ENCODE data around the gene CHRM4. TPM values are rescaled to one million over a fixed set of nuclear protein-coding genes. Genes with fewer than 3 reads are reported as not detected.

CHRM4 gene
- total RNA-seq, 2 donors from 2014 or later = not detected

DNA sequence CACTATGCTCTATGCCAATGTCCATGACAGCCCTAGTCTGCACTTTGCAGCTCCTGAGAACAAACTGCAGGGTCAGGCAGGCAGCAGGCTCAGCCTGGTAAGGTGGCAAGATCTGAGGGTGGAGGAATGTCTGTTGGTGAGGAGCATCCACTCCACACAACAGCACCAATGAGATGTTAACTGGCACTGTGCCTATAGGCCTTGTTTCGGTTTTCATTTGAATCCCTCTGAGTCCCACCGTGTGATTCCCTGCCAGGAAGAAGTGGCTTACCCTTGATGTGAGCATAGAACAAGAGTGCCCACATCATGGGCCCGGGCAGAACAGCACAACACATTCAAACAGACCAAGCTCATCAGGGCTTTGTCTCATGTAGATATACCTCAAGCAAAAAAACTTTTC lies 44.1 kb upstream of the CHRM4 start:
- WGBS, 2 donors = 81 to 89% methylated on average over 3 of the region's 3 CpGs
- no peaks in the 10 kb centered on the region for H3K9me3 ChIP-seq
- no peak overlapping the region for H3K27ac ChIP-seq
- no peaks in the 10 kb centered on the region for H3K4me1 ChIP-seq
- peaks cover 0 to 4% of the 10 kb centered on the region in 2 donors for H3K36me3 ChIP-seq (replicated peaks in 1 of 2; ENCODE audit: insufficient read depth in 1 of 2, low read depth in 2 of 2)
- H3K4me3 ChIP-seq = no peak overlapping the region
- H3K27me3 ChIP-seq = no peaks in the 10 kb centered on the region
- TF ChIP-seq, protein P1, sequence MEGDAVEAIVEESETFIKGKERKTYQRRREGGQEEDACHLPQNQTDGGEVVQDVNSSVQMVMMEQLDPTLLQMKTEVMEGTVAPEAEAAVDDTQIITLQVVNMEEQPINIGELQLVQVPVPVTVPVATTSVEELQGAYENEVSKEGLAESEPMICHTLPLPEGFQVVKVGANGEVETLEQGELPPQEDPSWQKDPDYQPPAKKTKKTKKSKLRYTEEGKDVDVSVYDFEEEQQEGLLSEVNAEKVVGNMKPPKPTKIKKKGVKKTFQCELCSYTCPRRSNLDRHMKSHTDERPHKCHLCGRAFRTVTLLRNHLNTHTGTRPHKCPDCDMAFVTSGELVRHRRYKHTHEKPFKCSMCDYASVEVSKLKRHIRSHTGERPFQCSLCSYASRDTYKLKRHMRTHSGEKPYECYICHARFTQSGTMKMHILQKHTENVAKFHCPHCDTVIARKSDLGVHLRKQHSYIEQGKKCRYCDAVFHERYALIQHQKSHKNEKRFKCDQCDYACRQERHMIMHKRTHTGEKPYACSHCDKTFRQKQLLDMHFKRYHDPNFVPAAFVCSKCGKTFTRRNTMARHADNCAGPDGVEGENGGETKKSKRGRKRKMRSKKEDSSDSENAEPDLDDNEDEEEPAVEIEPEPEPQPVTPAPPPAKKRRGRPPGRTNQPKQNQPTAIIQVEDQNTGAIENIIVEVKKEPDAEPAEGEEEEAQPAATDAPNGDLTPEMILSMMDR (IDR thresholded peaks at IDR 0.05) = no peak
- TF ChIP-seq POLR2A (IDR thresholded peaks at IDR 0.05) = no peak
- intact Hi-C loops (cut with DNase I) = no loop called here
- no peak for DNase-seq
- ATAC-seq = no peak

DNA sequence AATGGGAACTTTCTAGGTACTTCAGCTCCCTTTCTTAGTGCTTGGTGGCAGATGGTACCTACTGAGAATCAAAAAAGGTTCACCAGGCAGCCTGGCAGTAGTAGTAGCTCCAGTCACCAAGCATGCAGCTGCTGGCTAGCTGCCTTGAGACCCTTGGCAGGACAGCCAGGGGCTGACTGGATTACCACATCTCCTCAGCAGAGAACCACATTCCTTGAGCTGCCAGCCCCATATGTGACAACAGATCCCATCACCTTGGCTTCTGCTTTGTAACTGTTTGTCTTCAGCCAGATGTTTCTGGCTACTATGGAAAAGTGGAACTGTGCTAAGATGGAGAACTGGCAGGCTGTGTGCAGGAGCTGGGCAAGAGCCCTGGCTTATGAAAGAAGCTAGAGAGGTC lies 39.6 kb upstream of the CHRM4 start:
- H3K27me3 ChIP-seq = no peaks in the 10 kb centered on the region
- H3K4me1 ChIP-seq = no peaks in the 10 kb centered on the region
- intact Hi-C loops (cut with DNase I) = no loop called here
- no peak overlapping the region for H3K27ac ChIP-seq
- DNase-seq = no peak
- peaks cover 0 to 4% of the 10 kb centered on the region in 2 donors for H3K36me3 ChIP-seq (replicated peaks in 1 of 2; ENCODE audit: insufficient read depth in 1 of 2, low read depth in 2 of 2)
- H3K9me3 ChIP-seq = no peaks in the 10 kb centered on the region
- H3K4me3 ChIP-seq = no peak overlapping the region
- no peak for ATAC-seq
- TF ChIP-seq POLR2A (IDR thresholded peaks at IDR 0.05) = no peak

- Histone ChIP-seq H3K4me1 (no peaks in the 10 kb centered on the region), H3K4me3 (no peak overlapping the region), H3K36me3 (replicated peaks in 1 of 2; ENCODE audit: insufficient read depth in 1 of 2, low read depth in 2 of 2) (peaks cover 0 to 4% of the 10 kb centered on the region in 2 donors), H3K27ac (no peak overlapping the region), H3K27me3 (no peaks in the 10 kb centered on the region), H3K9me3 (no peaks in the 10 kb centered on the region)
- WGBS, 2 donors = 89 to 90% methylated on average over 3 of the region's 3 CpGs
- no peak for ATAC-seq
- no peak for TF ChIP-seq POLR2A (IDR thresholded peaks at IDR 0.05)
- TF ChIP-seq, protein P1 (IDR thresholded peaks at IDR 0.05) = no peak
- no peak for DNase-seq
- intact Hi-C loops (cut with DNase I) = no loop called here
These were observed 38.1 kb upstream of the CHRM4 start for GRCh38 chr11:46429717-46430116.

GRCh38 chr11:46427364-46427763 lies 35.8 kb upstream of the CHRM4 start:
- Histone ChIP-seq H3K27me3 (no peaks in the 10 kb centered on the region), H3K36me3 (replicated peaks in 1 of 2; ENCODE audit: insufficient read depth in 1 of 2, low read depth in 2 of 2) (peaks cover 0 to 4% of the 10 kb centered on the region in 2 donors), H3K4me3 (no peak overlapping the region), H3K9me3 (no peaks in the 10 kb centered on the region), H3K4me1 (no peaks in the 10 kb centered on the region), H3K27ac (no peak overlapping the region)
- intact Hi-C loops (cut with DNase I) = no loop called here
- 87 to 88% methylated on average over 9 of the region's 9 CpGs for WGBS, 2 donors
- TF ChIP-seq, protein P1 (IDR thresholded peaks at IDR 0.05) = no peak
- no peak for DNase-seq
- no peak for ATAC-seq

DNA sequence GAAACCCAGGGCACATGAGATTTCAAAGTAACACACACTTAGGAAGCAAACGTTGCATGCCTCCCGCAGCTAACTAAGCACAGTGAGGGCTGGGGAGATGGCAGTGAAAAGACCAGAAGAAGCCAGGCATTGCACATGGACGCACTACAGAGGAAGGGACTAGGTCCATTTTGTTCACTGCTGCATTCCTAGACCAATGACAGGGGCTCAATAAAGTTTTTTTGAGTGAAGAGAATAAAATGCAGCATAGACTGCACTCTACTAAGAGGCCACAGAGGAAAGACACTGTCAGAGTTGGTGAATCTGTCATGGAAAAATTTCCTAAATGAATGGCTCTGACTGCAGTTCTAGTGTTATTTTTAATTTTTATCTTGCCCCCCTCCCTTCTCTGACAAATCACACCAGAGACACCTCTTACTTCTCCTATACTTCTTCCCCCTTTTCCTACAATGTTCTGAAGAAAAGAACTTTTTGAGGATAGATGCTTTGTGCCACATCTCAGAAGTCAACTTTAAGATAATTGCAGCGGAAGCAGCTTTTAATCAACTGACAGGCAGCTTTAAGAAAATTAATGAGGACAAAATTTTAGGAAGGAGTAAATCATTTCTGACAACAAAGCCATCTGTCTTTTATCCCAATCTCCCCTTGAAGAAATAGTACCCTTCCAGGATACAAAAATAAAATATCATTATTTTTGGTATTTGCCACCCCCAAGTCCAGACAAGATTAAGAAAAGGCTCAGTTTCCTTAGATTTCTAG lies 34.8 kb upstream of the CHRM4 start:
- ATAC-seq (no peak), DNase-seq (no peak)
- no peak overlapping the region for H3K27ac ChIP-seq
- H3K4me3 ChIP-seq = no peak overlapping the region
- TF ChIP-seq, protein P1 (IDR thresholded peaks at IDR 0.05) = no peak
- TF ChIP-seq POLR2A (IDR thresholded peaks at IDR 0.05) = no peak
- H3K27me3 ChIP-seq = no peaks in the 10 kb centered on the region
- peaks cover 0 to 3% of the 10 kb centered on the region in 2 donors for H3K36me3 ChIP-seq (replicated peaks in 1 of 2; ENCODE audit: insufficient read depth in 1 of 2, low read depth in 2 of 2)
- H3K9me3 ChIP-seq = no peaks in the 10 kb centered on the region
- 84 to 89% methylated on average over 4 of the region's 4 CpGs for WGBS, 2 donors
- H3K4me1 ChIP-seq = no peaks in the 10 kb centered on the region
- intact Hi-C loops (cut with DNase I) = no loop called here

Data from body of pancreas (tissue), 4 donors.